ENCODE data around the gene HDAC4. TPM values are rescaled to one million over a fixed set of nuclear protein-coding genes. Genes with fewer than 3 reads are reported as not detected.

HDAC4 gene
- total and polyA plus RNA-seq, 2 experiments from 2014 or later: 8.1 to 41.8 TPM

DNA sequence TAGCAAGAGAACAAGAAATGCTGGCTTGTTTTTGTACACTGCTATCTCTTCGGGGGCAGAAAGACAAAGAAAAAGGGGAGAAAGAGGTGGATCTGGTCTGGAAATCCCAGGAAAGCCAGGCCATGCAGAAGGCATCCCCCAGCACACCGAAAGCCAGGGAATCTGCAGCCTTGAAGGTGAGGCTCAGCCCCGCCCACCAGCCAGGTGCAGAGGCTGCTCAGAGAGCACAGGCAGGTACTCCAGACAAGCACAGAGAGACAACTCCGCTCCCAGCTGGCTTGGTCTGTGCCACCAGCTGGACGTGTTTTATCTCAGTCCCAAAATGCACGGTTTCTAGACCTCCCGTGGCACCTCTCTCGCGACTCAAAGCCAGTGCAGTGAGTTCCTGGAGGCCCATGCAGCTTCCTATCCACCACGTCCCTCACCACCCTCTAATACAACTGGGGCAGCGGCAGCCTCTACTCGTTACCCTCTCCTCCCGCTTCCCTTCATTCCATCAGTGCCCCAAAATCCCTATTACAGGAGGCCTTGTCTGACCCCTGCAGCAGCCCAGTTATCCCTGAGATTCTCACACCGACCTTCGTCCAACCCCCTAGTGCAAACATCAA, 62.8 kb downstream of the HDAC4 start:
- no peak overlapping the region for H3K4me3 ChIP-seq
- H3K36me3 Mint-ChIP-seq (ENCODE audit: low read depth): peaks cover 5% of the 10 kb centered on the region
- peak; percentile 92 for ATAC-seq
- no peaks in the 10 kb centered on the region for H3K27me3 ChIP-seq (ENCODE audit: insufficient read depth)
- H3K4me1 Mint-ChIP-seq: peaks cover 39% of the 10 kb centered on the region
- peak overlapping the region; percentile 59; the same call in 1 of the 2 replicates for H3K4me2 ChIP-seq
- H2AFZ ChIP-seq: no peak overlapping the region
- H3K36me3 ChIP-seq (ENCODE audit: insufficient read depth): no peaks in the 10 kb centered on the region
- H3F3A ChIP-seq (replicated peaks; ENCODE audit: low read depth): no peaks in the 10 kb centered on the region
- H3K4me3 Mint-ChIP-seq: no peak overlapping the region; the same call in 2 of the 3 replicates
- H3K9me2 ChIP-seq (ENCODE audit: insufficient read depth): no peaks in the 10 kb centered on the region
- H4K20me1 ChIP-seq (replicated peaks; ENCODE audit: insufficient read depth): peaks cover 16% of the 10 kb centered on the region; the same call in 1 of the 2 replicates
- peak; percentile 63 for DNase-seq (ENCODE audit: low spot score)
- TF ChIP-seq CREB1 (CRISPR knock-in tag; IDR thresholded peaks at IDR 0.05; ENCODE audit: low read depth): no peak
- TF ChIP-seq POLR2AphosphoS5 (IDR thresholded peaks at IDR 0.05; ENCODE audit: low read depth): no peak
- TF ChIP-seq CTCF (conservative IDR thresholded peaks at IDR 0.05; ENCODE audit: low read depth in 2 of 2): no peak
- TF ChIP-seq, protein P1, sequence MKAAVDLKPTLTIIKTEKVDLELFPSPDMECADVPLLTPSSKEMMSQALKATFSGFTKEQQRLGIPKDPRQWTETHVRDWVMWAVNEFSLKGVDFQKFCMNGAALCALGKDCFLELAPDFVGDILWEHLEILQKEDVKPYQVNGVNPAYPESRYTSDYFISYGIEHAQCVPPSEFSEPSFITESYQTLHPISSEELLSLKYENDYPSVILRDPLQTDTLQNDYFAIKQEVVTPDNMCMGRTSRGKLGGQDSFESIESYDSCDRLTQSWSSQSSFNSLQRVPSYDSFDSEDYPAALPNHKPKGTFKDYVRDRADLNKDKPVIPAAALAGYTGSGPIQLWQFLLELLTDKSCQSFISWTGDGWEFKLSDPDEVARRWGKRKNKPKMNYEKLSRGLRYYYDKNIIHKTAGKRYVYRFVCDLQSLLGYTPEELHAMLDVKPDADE (IDR thresholded peaks at IDR 0.05): no peak
- no peak for TF ChIP-seq ZNF114 (CRISPR knock-in tag; IDR thresholded peaks at IDR 0.05)
- peak overlapping the region; percentile 51 for H3K27ac ChIP-seq (ENCODE audit: low read depth)
- peaks cover 13% of the 10 kb centered on the region for H3K27me3 Mint-ChIP-seq (ENCODE audit: insufficient read depth, low read depth, poor library complexity)
- H3K4me1 ChIP-seq (ENCODE audit: insufficient read depth): peaks cover 12% of the 10 kb centered on the region; the same call in 1 of the 2 replicates
- H3K9me3 Mint-ChIP-seq: no peaks in the 10 kb centered on the region
- H3K79me2 ChIP-seq (replicated peaks; ENCODE audit: insufficient read depth): peaks cover 98% of the 10 kb centered on the region
- H3K27ac Mint-ChIP-seq: 0 out of 2 replicates have a peak overlapping the region, but pooled peaks have one; percentile 21

DNA sequence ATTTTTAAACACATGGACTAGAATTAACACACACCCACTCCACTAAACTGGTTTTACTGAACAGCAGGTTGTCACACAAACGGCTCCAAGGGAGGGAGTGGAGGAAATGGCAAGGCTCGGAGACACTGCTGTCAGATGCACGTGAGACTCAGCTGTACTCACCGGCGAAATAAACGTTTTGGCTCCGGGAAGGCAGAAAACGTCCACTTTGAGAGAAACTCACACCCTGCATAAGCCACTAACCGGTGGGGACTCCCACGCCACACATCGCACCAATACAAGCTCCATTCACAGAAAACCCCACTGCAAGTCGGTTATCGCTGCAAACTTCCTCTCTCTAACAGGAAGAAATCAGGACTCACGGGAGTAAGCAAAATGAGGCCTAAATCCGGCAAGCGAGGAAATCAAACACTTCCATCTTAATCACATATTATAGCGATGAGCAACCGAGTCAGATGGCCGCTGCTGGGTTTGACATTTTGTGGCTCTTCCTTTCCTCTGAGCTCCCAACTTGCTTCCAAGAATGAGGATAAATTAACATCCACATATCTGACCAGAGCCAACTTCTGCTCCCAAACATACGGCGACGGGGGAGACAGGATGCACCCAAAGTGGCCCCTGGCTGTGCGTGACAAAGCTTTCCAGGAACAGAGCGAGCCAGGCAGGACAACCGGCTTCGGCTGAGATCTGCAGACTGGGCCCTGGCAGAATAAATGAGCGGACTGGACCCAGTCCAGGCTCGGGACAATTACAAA, 63.5 kb downstream of the HDAC4 start:
- no peaks in the 10 kb centered on the region for H3K9me3 Mint-ChIP-seq
- H4K20me1 ChIP-seq (replicated peaks; ENCODE audit: insufficient read depth): peaks cover 16% of the 10 kb centered on the region; the same call in 1 of the 2 replicates
- no peaks in the 10 kb centered on the region for H3K36me3 ChIP-seq (ENCODE audit: insufficient read depth)
- H2AFZ ChIP-seq: no peak overlapping the region
- no peaks in the 10 kb centered on the region for H3F3A ChIP-seq (replicated peaks; ENCODE audit: low read depth)
- H3K27ac ChIP-seq (ENCODE audit: low read depth): peak overlapping the region; percentile 51
- H3K27me3 Mint-ChIP-seq (ENCODE audit: insufficient read depth, low read depth, poor library complexity): peaks cover 13% of the 10 kb centered on the region
- no peak overlapping the region for H3K4me3 Mint-ChIP-seq
- no peaks in the 10 kb centered on the region for H3K27me3 ChIP-seq (ENCODE audit: insufficient read depth)
- H3K27ac Mint-ChIP-seq: 0 out of 2 replicates have a peak overlapping the region, but pooled peaks have one; percentile 46
- H3K4me1 ChIP-seq (ENCODE audit: insufficient read depth): peaks cover 12% of the 10 kb centered on the region; the same call in 1 of the 2 replicates
- DNase-seq (ENCODE audit: low spot score): no peak
- no peaks in the 10 kb centered on the region for H3K9me2 ChIP-seq (ENCODE audit: insufficient read depth)
- H3K4me2 ChIP-seq: peak overlapping the region; percentile 59; the same call in 1 of the 2 replicates
- peaks cover 3% of the 10 kb centered on the region for H3K36me3 Mint-ChIP-seq (ENCODE audit: low read depth)
- H3K4me1 Mint-ChIP-seq: peaks cover 41% of the 10 kb centered on the region
- H3K4me3 ChIP-seq: no peak overlapping the region
- peaks cover 98% of the 10 kb centered on the region for H3K79me2 ChIP-seq (replicated peaks; ENCODE audit: insufficient read depth)
- peak; percentile 49 for ATAC-seq
- TF ChIP-seq EZH2 (IDR thresholded peaks at IDR 0.05; ENCODE audit: low read depth, unreplicated experiment): no peak
- no peak for TF ChIP-seq POLR2AphosphoS5 (IDR thresholded peaks at IDR 0.05; ENCODE audit: low read depth)
- no peak for TF ChIP-seq JUNB (IDR thresholded peaks at IDR 0.05; ENCODE audit: unreplicated experiment)
- no peak for TF ChIP-seq STAT1 (IDR thresholded peaks at IDR 0.05; ENCODE audit: unreplicated experiment)
- no peak for TF ChIP-seq CTCF (conservative IDR thresholded peaks at IDR 0.05; ENCODE audit: low read depth in 2 of 2)
- no peak for TF ChIP-seq EZH2phosphoT487 (IDR thresholded peaks at IDR 0.05; ENCODE audit: unreplicated experiment)
- TF ChIP-seq, protein P1 (IDR thresholded peaks at IDR 0.05): no peak
- TF ChIP-seq, protein P2, sequence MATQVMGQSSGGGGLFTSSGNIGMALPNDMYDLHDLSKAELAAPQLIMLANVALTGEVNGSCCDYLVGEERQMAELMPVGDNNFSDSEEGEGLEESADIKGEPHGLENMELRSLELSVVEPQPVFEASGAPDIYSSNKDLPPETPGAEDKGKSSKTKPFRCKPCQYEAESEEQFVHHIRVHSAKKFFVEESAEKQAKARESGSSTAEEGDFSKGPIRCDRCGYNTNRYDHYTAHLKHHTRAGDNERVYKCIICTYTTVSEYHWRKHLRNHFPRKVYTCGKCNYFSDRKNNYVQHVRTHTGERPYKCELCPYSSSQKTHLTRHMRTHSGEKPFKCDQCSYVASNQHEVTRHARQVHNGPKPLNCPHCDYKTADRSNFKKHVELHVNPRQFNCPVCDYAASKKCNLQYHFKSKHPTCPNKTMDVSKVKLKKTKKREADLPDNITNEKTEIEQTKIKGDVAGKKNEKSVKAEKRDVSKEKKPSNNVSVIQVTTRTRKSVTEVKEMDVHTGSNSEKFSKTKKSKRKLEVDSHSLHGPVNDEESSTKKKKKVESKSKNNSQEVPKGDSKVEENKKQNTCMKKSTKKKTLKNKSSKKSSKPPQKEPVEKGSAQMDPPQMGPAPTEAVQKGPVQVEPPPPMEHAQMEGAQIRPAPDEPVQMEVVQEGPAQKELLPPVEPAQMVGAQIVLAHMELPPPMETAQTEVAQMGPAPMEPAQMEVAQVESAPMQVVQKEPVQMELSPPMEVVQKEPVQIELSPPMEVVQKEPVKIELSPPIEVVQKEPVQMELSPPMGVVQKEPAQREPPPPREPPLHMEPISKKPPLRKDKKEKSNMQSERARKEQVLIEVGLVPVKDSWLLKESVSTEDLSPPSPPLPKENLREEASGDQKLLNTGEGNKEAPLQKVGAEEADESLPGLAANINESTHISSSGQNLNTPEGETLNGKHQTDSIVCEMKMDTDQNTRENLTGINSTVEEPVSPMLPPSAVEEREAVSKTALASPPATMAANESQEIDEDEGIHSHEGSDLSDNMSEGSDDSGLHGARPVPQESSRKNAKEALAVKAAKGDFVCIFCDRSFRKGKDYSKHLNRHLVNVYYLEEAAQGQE (IDR thresholded peaks at IDR 0.05; ENCODE audit: unreplicated experiment): no peak
- no peak for TF ChIP-seq CREB1 (CRISPR knock-in tag; IDR thresholded peaks at IDR 0.05; ENCODE audit: low read depth)
- no peak for TF ChIP-seq NANOG (IDR thresholded peaks at IDR 0.05; ENCODE audit: borderline replicate concordance)

Data from GM23338 (cell line).